K562 (cell line): ENCODE results near the gene CDS2. TPM values are rescaled to one million over a fixed set of nuclear protein-coding genes. Genes with fewer than 3 reads are reported as not detected.

Experiments
- ARID1B ChIP-seq: fragments of 450-650 bp; IDR thresholded peaks from 2 replicates; pipeline ENCODE4 v1.6.1; 2016; ENCODE audit warnings: antibody characterized with exemption, mild to moderate bottlenecking, inconsistent platforms
- ATF4 ChIP-seq: fragments of 450-650 bp; formaldehyde crosslinking; IDR thresholded peaks from 2 replicates; pipeline ENCODE4 v1.4.0; 2022; ENCODE audit warnings: mild to moderate bottlenecking, moderate library complexity
- CBFB ChIP-seq: sonication (generic); formaldehyde crosslinking; IDR thresholded peaks from 2 replicates; pipeline ENCODE4 v1.4.0; 2020; ENCODE audit warnings: mild to moderate bottlenecking, missing genetic modification reagents
- CBX8 ChIP-seq: fragments of 200-600 bp; sonication (generic); IDR thresholded peaks from 2 replicates; pipeline ENCODE4 v1.6.1; 2012; ENCODE audit warnings: borderline replicate concordance, mixed run types, low read depth, mild to moderate bottlenecking, moderate library complexity, mixed read lengths, low read length, control low read depth, inconsistent platforms; ENCODE audit not compliant: poor library complexity, severe bottlenecking; ENCODE audit errors: extremely low read depth
- ESRRB ChIP-seq: fragments of 250-450 bp; sonication (Bioruptor Pico); IDR thresholded peaks from 2 replicates; pipeline ENCODE4 v1.5.0; 2020; ENCODE audit warnings: mild to moderate bottlenecking, moderate library complexity, borderline replicate concordance
- HNRNPL ChIP-seq: fragments of 200-400 bp; formaldehyde crosslinking; IDR thresholded peaks from 2 replicates; pipeline ENCODE4 v1.6.1; 2017; ENCODE audit warnings: low read depth, mild to moderate bottlenecking, low read length
- NR2C1 ChIP-seq, 2 experiments: fragments of 450-650 bp; IDR thresholded peaks; 2 replicates each; pipeline ENCODE4 v1.6.1; 2017; ENCODE audit warnings: mild to moderate bottlenecking in 2 of 2, antibody characterized with exemption in 1 of 2, inconsistent platforms in 1 of 2, missing compliant biosample characterization in 1 of 2, missing genetic modification characterization in 1 of 2
- PATZ1 ChIP-seq: fragments of 250-450 bp; sonication (Bioruptor Pico); IDR thresholded peaks from 2 replicates; pipeline ENCODE4 v1.5.0; 2020; ENCODE audit warnings: mild to moderate bottlenecking, borderline replicate concordance
- REST ChIP-seq, 2 experiments: fragments of 450-650 bp; formaldehyde crosslinking in 1 of 2; IDR thresholded peaks; 2 replicates each; pipeline versions ENCODE4 v1.4.0 to v1.6.1; 2014 to 2020; ENCODE audit warnings: mild to moderate bottlenecking in 2 of 2, borderline replicate concordance in 1 of 2, low read depth in 1 of 2
- SRSF7 ChIP-seq: fragments of 200-400 bp; formaldehyde crosslinking; optimal IDR thresholded peaks from 2 replicates; pipeline ENCODE3; 2017; ENCODE audit warnings: mild to moderate bottlenecking, low read depth, low read length
- TEAD4 ChIP-seq, 2 experiments: sonication (generic) in 1 of 2; formaldehyde crosslinking in 1 of 2; IDR thresholded peaks; 2 replicates each; pipeline versions ENCODE4 v1.6.1 to v1.8.0; 2012 to 2022; ENCODE audit warnings: borderline replicate concordance in 1 of 2, inconsistent platforms in 1 of 2, low read length in 1 of 2, mild to moderate bottlenecking in 1 of 2, missing genetic modification reagents in 1 of 2
- ZNF134 ChIP-seq: fragments of 250-450 bp; sonication (Bioruptor Pico); conservative IDR thresholded peaks from 2 replicates; pipeline ENCODE4 v1.4.0; 2020
- ZNF561 ChIP-seq: fragments of 450-650 bp; formaldehyde crosslinking; conservative IDR thresholded peaks from 2 replicates; pipeline ENCODE4 v1.4.0; 2020; ENCODE audit warnings: mild to moderate bottlenecking, moderate library complexity
- polyA plus RNA-seq, 8 experiments: library from polyadenylated mRNA; depleted of rRNA in 4 of 8; stranded (reverse) in 5 of 8; unstranded in 3 of 8; fragments of >200 nt; fragmentation: Nextera tagmentation in 2 of 8; fragmentation: Illumina TruSeq in 1 of 8; extraction: Ambion mirVana in 2 of 8; extraction: Trizol in 1 of 8; gene quantifications; 2 replicates each; pipeline versions ENCODE4 v1.2.1 to v1.2.3, GENCODE V29; 2011 to 2014; ENCODE audit warnings: inconsistent platforms in 1 of 8, missing spikeins in 1 of 8
- total RNA-seq, 7 experiments: library from RNA; depleted of rRNA in 6 of 7; stranded (reverse); fragments of >200 nt in 6 of 7; fragmentation: Illumina TruSeq in 2 of 7; extraction: Trizol in 2 of 7; gene quantifications; 2 replicates each; pipeline versions ENCODE4 v1.2.1 to v1.2.3, GENCODE V29; 2011 to 2021; ENCODE audit warnings: low replicate concordance in 1 of 7

The CDS2 gene
- total and polyA plus RNA-seq, 9 of the 15 experiments (the other 6 are each of a cell fraction or from before 2014, with no cell fraction given), result 6.4 to 46.4 (median 12.2) TPM

GRCh38 chr20:5119435-5120184 lies 7.2 kb upstream of the CDS2 start, which contains the start of gene PCNA (continued):
- no peak for TF ChIP-seq PATZ1 (CRISPR knock-in tag)
- TF ChIP-seq SRSF7, result no peak
- no peak for TF ChIP-seq ZNF561 (CRISPR knock-in tag)
- no peak for TF ChIP-seq ARID1B
- TF ChIP-seq ATF4 (CRISPR knock-in tag), result no peak
- no peak for TF ChIP-seq ZNF134 (CRISPR knock-in tag)
- peak; percentile 58; the same call in 1 of the 2 replicates for TF ChIP-seq CBFB
- no peak for TF ChIP-seq NR2C1 (IDR thresholded peaks at IDR 0.05)
- TF ChIP-seq NR2C1 (tag; IDR thresholded peaks at IDR 0.05), result no peak
- TF ChIP-seq CBX8, result no peak
- no peak for TF ChIP-seq HNRNPL
- TF ChIP-seq REST (IDR thresholded peaks at IDR 0.05; ENCODE audit: borderline replicate concordance), result no peak
- no peak for TF ChIP-seq REST (CRISPR knock-in tag; IDR thresholded peaks at IDR 0.05; ENCODE audit: low read depth)
- no peak for TF ChIP-seq ESRRB (CRISPR knock-in tag)
- peak; percentile 27; the same call in 1 of the 2 replicates for TF ChIP-seq TEAD4 (IDR thresholded peaks at IDR 0.05; ENCODE audit: low read length)
- peak; percentile 96; the same call in 1 of the 2 replicates for TF ChIP-seq TEAD4 (CRISPR knock-in tag; IDR thresholded peaks at IDR 0.05; ENCODE audit: borderline replicate concordance)
